SU-DHL-6 (cell line): ENCODE measurements around the gene PPA2.

ENCODE experiments used
- H2AFZ ChIP-seq: fragments of 200-600 bp; sonication (generic); 2 replicates; pipeline ENCODE4 v1.6.1; 2014; ENCODE audit warnings: low read depth, mild to moderate bottlenecking, moderate library complexity, mixed read lengths, antibody characterized with exemption, low read length; ENCODE audit not compliant: severe bottlenecking
- H3F3A ChIP-seq: fragments of 200-600 bp; shearing (Covaris generic); 2 replicates; pipeline ENCODE4 v1.6.0; 2016; ENCODE audit warnings: antibody characterized with exemption, mild to moderate bottlenecking; ENCODE audit not compliant: insufficient read depth
- H3K27ac ChIP-seq: fragments of 200-600 bp; sonication (generic); 2 replicates; pipeline ENCODE4 v1.5.1; 2016; ENCODE audit warnings: low read depth, mild to moderate bottlenecking, low read length, moderate library complexity, mixed read lengths
- H3K27me3 ChIP-seq: fragments of 200-600 bp; sonication (generic), shearing (Covaris generic); 2 replicates; pipeline ENCODE4 v1.6.0; 2014; ENCODE audit warnings: mild to moderate bottlenecking, low read length
- H3K36me3 ChIP-seq: fragments of 200-600 bp; sonication (generic); 2 replicates; pipeline ENCODE4 v1.6.1; 2014; ENCODE audit warnings: mild to moderate bottlenecking, low read length, mixed read lengths
- H3K4me2 ChIP-seq: fragments of 300-600, 200-600 bp; shearing (Covaris generic), sonication (generic); 2 replicates; pipeline ENCODE4 v1.6.0; 2014; ENCODE audit warnings: low read length, low read depth, mild to moderate bottlenecking; ENCODE audit not compliant: poor library complexity, severe bottlenecking
- H3K4me3 ChIP-seq: fragments of 200-600 bp; sonication (generic); 2 replicates; pipeline ENCODE4 v1.5.1; 2014; ENCODE audit warnings: antibody characterized with exemption, low read length, mild to moderate bottlenecking, mixed read lengths; ENCODE audit not compliant: insufficient read depth, poor library complexity, severe bottlenecking
- H3K79me2 ChIP-seq: fragments of 200-600 bp; sonication (generic); 2 replicates; pipeline ENCODE4 v1.6.1; 2014; ENCODE audit warnings: mild to moderate bottlenecking, low read length, moderate library complexity; ENCODE audit not compliant: insufficient read depth
- H3K9ac ChIP-seq: fragments of 200-600 bp; sonication (generic); 2 replicates; pipeline ENCODE4 v1.7.0; 2014; ENCODE audit warnings: mild to moderate bottlenecking, low read length
- H3K9me2 ChIP-seq: fragments of 200-600 bp; sonication (generic); replicated peaks from 2 replicates; pipeline ENCODE4 v1.6.1; 2014; ENCODE audit warnings: low read length; ENCODE audit not compliant: insufficient read depth
- H3K9me3 ChIP-seq: fragments of 200-600 bp; sonication (generic); 2 replicates; pipeline ENCODE4 v1.6.1; 2014; ENCODE audit warnings: low read length, mixed read lengths; ENCODE audit not compliant: insufficient read depth
- H4K20me1 ChIP-seq: fragments of 200-600 bp; sonication (generic); 2 replicates; pipeline ENCODE4 v1.6.1; 2014; ENCODE audit warnings: low read depth, mild to moderate bottlenecking, antibody characterized with exemption, low read length, moderate library complexity, mixed read lengths
- EZH2phosphoT487 ChIP-seq: fragments of 200-600 bp; sonication (generic), shearing (Covaris generic); conservative IDR thresholded peaks from 2 replicates; pipeline ENCODE4 v1.6.1; 2018; ENCODE audit warnings: mild to moderate bottlenecking, antibody characterized with exemption, low read length, moderate library complexity, mixed read lengths
- TF ChIP-seq, protein P1 (sequence below): fragments of 200-600 bp; sonication (generic); IDR thresholded peaks from one replicate; pipeline ENCODE4 v1.5.1; 2017; ENCODE audit warnings: antibody characterized with exemption, mild to moderate bottlenecking, low read length, moderate library complexity; ENCODE audit not compliant: insufficient read depth, poor library complexity, severe bottlenecking

PPA2 gene

DNA sequence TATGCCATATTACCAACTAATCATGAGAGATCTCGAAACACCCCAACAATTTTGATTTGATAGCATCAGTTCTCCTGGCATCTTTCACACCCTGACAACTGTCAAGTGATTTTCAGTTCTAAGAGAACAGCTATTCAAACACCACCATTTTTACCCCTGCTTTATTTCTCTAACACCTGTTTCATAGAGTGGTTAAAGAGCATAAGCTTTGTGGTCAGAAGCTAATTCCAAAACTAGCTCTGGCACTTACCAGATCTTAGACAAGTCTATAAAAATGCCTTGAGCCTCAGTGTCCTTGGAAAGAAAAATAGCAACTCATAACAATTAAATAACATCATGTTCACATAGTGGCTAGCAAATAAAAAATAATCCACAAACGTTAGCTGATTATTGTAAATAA lies 17.9 kb downstream of the PPA2 start:
- Histone ChIP-seq H3K4me2 (no peak overlapping the region), H3K36me3 (no peaks in the 10 kb centered on the region), H3K27ac (no peak overlapping the region), H3K9me3 (no peaks in the 10 kb centered on the region), H3F3A (no peaks in the 10 kb centered on the region), H4K20me1 (no peaks in the 10 kb centered on the region), H3K4me3 (no peak overlapping the region), H3K9ac (no peak overlapping the region), H3K79me2 (no peaks in the 10 kb centered on the region), H3K27me3 (no peaks in the 10 kb centered on the region), H2AFZ (no peak overlapping the region), H3K9me2 (no peaks in the 10 kb centered on the region)
- TF ChIP-seq EZH2phosphoT487: no peak
- TF ChIP-seq, protein P1, sequence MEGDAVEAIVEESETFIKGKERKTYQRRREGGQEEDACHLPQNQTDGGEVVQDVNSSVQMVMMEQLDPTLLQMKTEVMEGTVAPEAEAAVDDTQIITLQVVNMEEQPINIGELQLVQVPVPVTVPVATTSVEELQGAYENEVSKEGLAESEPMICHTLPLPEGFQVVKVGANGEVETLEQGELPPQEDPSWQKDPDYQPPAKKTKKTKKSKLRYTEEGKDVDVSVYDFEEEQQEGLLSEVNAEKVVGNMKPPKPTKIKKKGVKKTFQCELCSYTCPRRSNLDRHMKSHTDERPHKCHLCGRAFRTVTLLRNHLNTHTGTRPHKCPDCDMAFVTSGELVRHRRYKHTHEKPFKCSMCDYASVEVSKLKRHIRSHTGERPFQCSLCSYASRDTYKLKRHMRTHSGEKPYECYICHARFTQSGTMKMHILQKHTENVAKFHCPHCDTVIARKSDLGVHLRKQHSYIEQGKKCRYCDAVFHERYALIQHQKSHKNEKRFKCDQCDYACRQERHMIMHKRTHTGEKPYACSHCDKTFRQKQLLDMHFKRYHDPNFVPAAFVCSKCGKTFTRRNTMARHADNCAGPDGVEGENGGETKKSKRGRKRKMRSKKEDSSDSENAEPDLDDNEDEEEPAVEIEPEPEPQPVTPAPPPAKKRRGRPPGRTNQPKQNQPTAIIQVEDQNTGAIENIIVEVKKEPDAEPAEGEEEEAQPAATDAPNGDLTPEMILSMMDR: no peak

DNA sequence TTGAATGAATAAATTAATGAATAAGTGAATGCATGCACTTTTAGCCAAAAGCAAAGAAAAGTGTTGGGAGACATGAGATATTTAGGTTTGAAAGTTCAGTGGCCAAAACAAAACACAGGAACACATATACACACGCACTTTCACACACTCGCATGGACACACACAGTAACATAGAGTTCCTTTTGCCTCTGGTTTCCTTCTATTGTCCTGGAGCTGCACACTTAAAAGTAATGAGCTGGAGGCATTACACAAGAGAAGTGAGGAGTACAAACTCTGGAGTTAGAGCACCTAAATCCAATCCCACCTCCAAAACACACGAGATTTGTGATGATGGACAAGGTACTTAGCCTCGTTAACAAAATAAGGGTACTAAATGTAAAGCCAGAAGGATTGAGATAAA lies 18.7 kb downstream of the PPA2 start:
- no peaks in the 10 kb centered on the region for H3K27me3 ChIP-seq
- H3K4me3 ChIP-seq: no peak overlapping the region
- TF ChIP-seq EZH2phosphoT487: no peak
- TF ChIP-seq, protein P1: no peak
- no peaks in the 10 kb centered on the region for H3K9me3 ChIP-seq
- no peaks in the 10 kb centered on the region for H3K79me2 ChIP-seq
- no peak overlapping the region for H3K27ac ChIP-seq
- no peaks in the 10 kb centered on the region for H4K20me1 ChIP-seq
- H3K9ac ChIP-seq: no peak overlapping the region
- H3K36me3 ChIP-seq: no peaks in the 10 kb centered on the region
- H2AFZ ChIP-seq: no peak overlapping the region
- H3K4me2 ChIP-seq: no peak overlapping the region
- H3K9me2 ChIP-seq: no peaks in the 10 kb centered on the region
- no peaks in the 10 kb centered on the region for H3F3A ChIP-seq

DNA sequence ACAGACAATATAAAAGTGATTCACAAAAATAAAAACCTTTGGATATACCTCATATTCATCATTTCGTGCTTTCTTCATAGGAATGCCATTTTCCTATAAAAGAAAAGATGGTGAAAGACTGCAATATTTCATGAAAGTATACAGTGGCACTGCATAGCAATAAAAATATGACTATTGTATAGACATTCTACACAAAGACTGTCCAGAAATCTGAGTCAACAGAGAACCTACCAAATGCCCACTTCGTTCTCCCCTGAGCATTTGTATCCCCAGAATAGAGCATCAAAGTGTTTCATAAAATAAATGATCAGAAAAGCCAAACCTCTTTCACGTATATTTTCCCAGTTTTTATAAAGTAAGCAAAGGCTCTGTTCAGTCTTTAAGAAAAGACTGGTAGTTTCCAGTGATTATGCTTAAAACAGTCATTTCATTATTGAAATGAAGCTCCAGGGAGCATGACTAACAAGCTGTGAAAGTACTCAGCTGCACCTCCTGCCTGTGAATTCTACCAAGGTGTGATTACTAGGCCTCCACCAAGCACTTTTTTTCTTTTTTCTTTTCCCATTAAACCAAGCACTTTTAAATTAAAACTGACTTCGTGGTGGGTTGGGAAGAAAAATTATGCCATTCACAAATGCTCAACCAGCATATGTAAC lies 20.2 kb downstream of the PPA2 start:
- Histone ChIP-seq H3K9me3 (no peaks in the 10 kb centered on the region), H3K36me3 (no peaks in the 10 kb centered on the region), H3K27me3 (no peaks in the 10 kb centered on the region), H3K79me2 (no peaks in the 10 kb centered on the region), H3K4me2 (no peak overlapping the region), H3K9ac (no peak overlapping the region), H3F3A (no peaks in the 10 kb centered on the region), H3K4me3 (no peak overlapping the region), H4K20me1 (no peaks in the 10 kb centered on the region), H2AFZ (no peak overlapping the region), H3K27ac (no peak overlapping the region), H3K9me2 (no peaks in the 10 kb centered on the region)
- TF ChIP-seq, protein P1: no peak
- no peak for TF ChIP-seq EZH2phosphoT487
